IMR-90 (cell line): Measurements from ENCODE around the gene FRMD1. TPM values are rescaled to one million over a fixed set of nuclear protein-coding genes. Genes with fewer than 3 reads are reported as not detected.

ENCODE experiments used
- ATAC-seq: fragments of 200-7000 bp; cut with Tn5 transposase; 2 replicates; pipeline ENCODE4 v1.9.1; 2020; ENCODE audit warnings: low read depth, mild to moderate bottlenecking, moderate library complexity
- BruUV-seq: library from RNA; stranded (reverse); fragments of 400-500 nt; replicated peaks from 2 replicates; lab custom pipeline; 2021; lab: Mats Ljungman, UMichigan
- CTCF ChIA-PET: fragments of 300-600 bp; formaldehyde crosslinking; extraction: SDS; loops from one replicate; lab custom pipeline; 2021; ENCODE audit warnings: antibody characterized with exemption; lab: Yijun Ruan, JAX
- POLR2A ChIA-PET: fragments of 300-600 bp; sonication (Branson Sonifier 250); formaldehyde crosslinking; loops from one replicate; lab custom pipeline; 2022; ENCODE audit warnings: antibody characterized with exemption; ENCODE audit not compliant: unreplicated experiment; lab: Charles Lee
- DNase-seq: peaks from one replicate; pipeline ENCODE4 v3.0.0; 2013
- H2AFZ ChIP-seq: replicated peaks from 2 replicates; pipeline ENCODE3; 2013; ENCODE audit warnings: low read length, mild to moderate bottlenecking; ENCODE audit not compliant: poor library complexity
- H2AK5ac ChIP-seq: 2 replicates; pipeline ENCODE4 v1.6.1; 2013; ENCODE audit warnings: low read depth, low read length, inconsistent platforms
- H2AK9ac ChIP-seq: replicated peaks from 2 replicates; pipeline ENCODE3; 2013; ENCODE audit warnings: mild to moderate bottlenecking, low read depth, low read length, moderate library complexity; ENCODE audit not compliant: poor library complexity
- H2BK120ac ChIP-seq: 2 replicates; pipeline ENCODE4 v1.6.1; 2013; ENCODE audit warnings: low read depth, low read length, inconsistent platforms
- H2BK15ac ChIP-seq: 3 replicates; pipeline ENCODE4 v1.6.1; 2013; ENCODE audit warnings: low read depth, low read length, inconsistent platforms
- H2BK20ac ChIP-seq: 2 replicates; pipeline ENCODE4 v1.6.1; 2013; ENCODE audit warnings: low read depth, mild to moderate bottlenecking, inconsistent platforms, low read length, moderate library complexity
- H2BK5ac ChIP-seq: 2 replicates; pipeline ENCODE4 v1.6.1; 2013; ENCODE audit warnings: mild to moderate bottlenecking, low read depth, low read length, inconsistent platforms; ENCODE audit not compliant: poor library complexity, severe bottlenecking
- H3K14ac ChIP-seq: replicated peaks from 2 replicates; pipeline ENCODE4 v1.6.1; 2013; ENCODE audit warnings: low read depth, low read length, inconsistent platforms
- H3K18ac ChIP-seq: 2 replicates; pipeline ENCODE4 v1.6.1; 2013; ENCODE audit warnings: low read depth, low read length, control low read depth
- H3K23ac ChIP-seq: 2 replicates; pipeline ENCODE4 v1.6.1; 2013; ENCODE audit warnings: low read depth, low read length, inconsistent platforms
- H3K27ac ChIP-seq: 2 replicates; pipeline ENCODE4 v1.5.1; 2013; ENCODE audit warnings: mild to moderate bottlenecking, control low read depth, low read length; ENCODE audit not compliant: insufficient read depth
- H3K27me3 ChIP-seq: 2 replicates; pipeline ENCODE4 v1.6.1; 2013; ENCODE audit warnings: low read length; ENCODE audit not compliant: control insufficient read depth, insufficient read depth
- H3K36me3 ChIP-seq: 2 replicates; pipeline ENCODE4 v1.6.1; 2013; ENCODE audit warnings: low read length, mixed read lengths; ENCODE audit not compliant: control insufficient read depth, insufficient read depth
- H3K4ac ChIP-seq: 2 replicates; pipeline ENCODE4 v1.6.1; 2013; ENCODE audit warnings: low read depth, low read length, inconsistent platforms
- H3K4me1 ChIP-seq: 2 replicates; pipeline ENCODE4 v1.6.1; 2013; ENCODE audit warnings: low read length, mixed read lengths; ENCODE audit not compliant: control insufficient read depth, insufficient read depth
- H3K4me2 ChIP-seq: 2 replicates; pipeline ENCODE4 v1.6.1; 2013; ENCODE audit warnings: low read depth, mild to moderate bottlenecking, control low read depth, low read length, moderate library complexity
- H3K4me3 ChIP-seq: 2 replicates; pipeline ENCODE4 v1.5.1; 2013; ENCODE audit warnings: low read depth, mild to moderate bottlenecking, control low read depth, low read length, moderate library complexity; ENCODE audit not compliant: insufficient read depth
- H3K56ac ChIP-seq: 2 replicates; pipeline ENCODE4 v1.6.1; 2013; ENCODE audit warnings: low read length, inconsistent platforms; ENCODE audit not compliant: insufficient read depth; ENCODE audit errors: extremely low read depth
- H3K79me1 ChIP-seq, 2 experiments: 2 replicates each; pipeline ENCODE4 v1.6.1; 2013; ENCODE audit warnings: low read length in 2 of 2, inconsistent platforms in 1 of 2, low read depth in 1 of 2
- H3K9ac ChIP-seq: 2 replicates; pipeline ENCODE4 v1.6.1; 2013; ENCODE audit warnings: low read depth, low read length, control low read depth
- H3K9me1 ChIP-seq: 2 replicates; pipeline ENCODE4 v1.6.1; 2013; ENCODE audit warnings: low read length, inconsistent platforms; ENCODE audit not compliant: insufficient read depth
- H3K9me3 ChIP-seq: 2 replicates; pipeline ENCODE4 v1.6.1; 2013; ENCODE audit warnings: low read length; ENCODE audit not compliant: control insufficient read depth, insufficient read depth
- H4K20me1 ChIP-seq: 2 replicates; pipeline ENCODE4 v1.6.1; 2013; ENCODE audit warnings: low read length, inconsistent platforms; ENCODE audit not compliant: insufficient read depth
- H4K5ac ChIP-seq: 2 replicates; pipeline ENCODE4 v1.6.1; 2013; ENCODE audit warnings: mild to moderate bottlenecking, low read depth, low read length, control low read depth
- H4K8ac ChIP-seq, 2 experiments: 2 replicates each; pipeline ENCODE4 v1.6.1; 2013; ENCODE audit warnings: low read depth in 2 of 2, low read length in 2 of 2, control low read depth in 1 of 2, inconsistent platforms in 1 of 2
- H4K91ac ChIP-seq: 2 replicates; pipeline ENCODE4 v1.6.1; 2013; ENCODE audit warnings: low read depth, low read length, inconsistent platforms; ENCODE audit not compliant: insufficient read depth
- BHLHE40 ChIP-seq: fragments of 150-350 bp; IDR thresholded peaks from 2 replicates; pipeline ENCODE4 v1.6.1; 2016; ENCODE audit warnings: mild to moderate bottlenecking, low read depth, low read length
- CEBPB ChIP-seq: IDR thresholded peaks from 2 replicates; pipeline ENCODE4 v1.6.1; 2012; ENCODE audit warnings: low read depth, low read length, improper control_type of control experiment
- CHD1 ChIP-seq: IDR thresholded peaks from 2 replicates; pipeline ENCODE4 v1.6.1; 2012; ENCODE audit warnings: low read depth, low read length, improper control_type of control experiment
- FOS ChIP-seq: fragments of 150-350 bp; IDR thresholded peaks from 2 replicates; pipeline ENCODE4 v1.6.1; 2016; ENCODE audit warnings: low read depth, low read length
- MAFK ChIP-seq: IDR thresholded peaks from 2 replicates; pipeline ENCODE4 v1.6.1; 2012; ENCODE audit warnings: low read depth, low read length, improper control_type of control experiment
- MXI1 ChIP-seq: IDR thresholded peaks from 2 replicates; pipeline ENCODE4 v1.6.1; 2012; ENCODE audit warnings: low read depth, mild to moderate bottlenecking, low read length, moderate library complexity, borderline replicate concordance
- NFE2L2 ChIP-seq: fragments of 150-350 bp; IDR thresholded peaks from 2 replicates; pipeline ENCODE4 v1.6.1; 2016; ENCODE audit warnings: low read depth, mild to moderate bottlenecking, low read length
- RAD21 ChIP-seq: IDR thresholded peaks from 2 replicates; pipeline ENCODE4 v1.6.1; 2012; ENCODE audit warnings: low read length, improper control_type of control experiment
- RCOR1 ChIP-seq: IDR thresholded peaks from 2 replicates; pipeline ENCODE4 v1.6.1; 2012; ENCODE audit warnings: mild to moderate bottlenecking, low read length, improper control_type of control experiment; ENCODE audit not compliant: insufficient replicate concordance
- RFX5 ChIP-seq: IDR thresholded peaks from 2 replicates; pipeline ENCODE4 v1.8.0; 2012; ENCODE audit warnings: low read depth, mild to moderate bottlenecking, low read length, moderate library complexity
- SMC3 ChIP-seq: fragments of 150-350 bp; IDR thresholded peaks from 2 replicates; pipeline ENCODE4 v1.6.1; 2016; ENCODE audit warnings: low read depth, mild to moderate bottlenecking, antibody characterized with exemption, low read length, moderate library complexity
- WGBS, 2 experiments: methylation state at CpG; one replicate each; pipeline versions ENCODE4 v1.1.5 to v1.1.7; 2013; ENCODE audit warnings: missing lambda C conversion rate in 2 of 2; ENCODE audit not compliant: insufficient read length in 1 of 2; ENCODE audit errors: extremely low coverage in 2 of 2; 5-methylcytosine and 5-hydroxymethylcytosine counted together
- dilution Hi-C: fragments of 300-500 bp; cut with HindIII; formaldehyde crosslinking; loops from one replicate; pipeline ENCODE4 v1.14.3; 2018; ENCODE audit warnings: low sequenced_read_pairs; ENCODE audit not compliant: unreplicated experiment
- in situ Hi-C: fragments of 300-500 bp; cut with MboI; formaldehyde crosslinking; loops from 3 replicates; pipeline ENCODE4 v1.14.3; 2019; ENCODE audit warnings: low sequenced_read_pairs, inconsistent platforms, mixed read lengths
- intact Hi-C: fragments of 100-400 bp; cut with micrococcal nuclease; formaldehyde crosslinking; loops from 2 replicates; pipeline ENCODE4 v1.10.0; 2022
- polyA plus RNA-seq, 3 experiments: library from polyadenylated mRNA; depleted of rRNA; stranded (reverse); fragments of >200 nt; gene quantifications; 2 replicates each; pipeline ENCODE4 v1.2.3, GENCODE V29; 2012; ENCODE audit warnings: low replicate concordance in 1 of 3
- total RNA-seq: library from RNA; depleted of rRNA; stranded (reverse); fragments of >200 nt; gene quantifications from 2 replicates; pipeline ENCODE4 v1.2.3, GENCODE V29; 2012
- TF ChIP-seq, protein P1 (sequence below): fragments of 150-350 bp; IDR thresholded peaks from 2 replicates; pipeline ENCODE4 v1.6.1; 2016; ENCODE audit warnings: low read depth, mild to moderate bottlenecking, low read length, moderate library complexity, borderline replicate concordance
- TF ChIP-seq, protein P2 (sequence below): conservative IDR thresholded peaks from 2 replicates; pipeline ENCODE4 v1.5.1; 2012; ENCODE audit warnings: mild to moderate bottlenecking, low read depth, low read length, improper control_type of control experiment
- TF ChIP-seq, protein P3 (sequence below): fragments of 150-350 bp; IDR thresholded peaks from 2 replicates; pipeline ENCODE4 v1.6.1; 2017; ENCODE audit warnings: mild to moderate bottlenecking, antibody characterized with exemption, low read length, low read depth

Gene FRMD1
- total and polyA plus RNA-seq, 2 of the 4 experiments (the other 2 are of a cell fraction) = not detected

DNA sequence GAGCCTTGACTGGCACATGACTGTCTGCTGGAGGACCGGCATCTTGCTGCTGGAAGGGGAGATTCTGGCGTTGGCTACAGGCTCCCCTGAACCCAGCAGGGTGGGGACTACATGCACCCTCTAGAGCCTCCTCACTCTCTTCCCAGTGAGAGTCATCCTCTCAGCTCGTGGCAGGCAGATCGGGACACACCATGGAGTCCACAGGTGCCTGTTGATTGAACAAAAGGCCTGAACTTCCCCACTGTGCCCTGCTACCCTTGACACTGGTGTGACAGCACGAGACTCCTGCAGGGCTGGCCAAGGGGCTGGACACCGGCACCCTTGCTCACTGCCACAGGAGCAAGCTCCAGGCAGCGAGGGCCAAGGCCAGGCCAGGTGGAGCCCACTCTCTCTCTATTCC is 8.2 kb downstream of the FRMD1 start:
- Histone ChIP-seq H2BK120ac (no peak overlapping the region), H3K23ac (no peak overlapping the region), H3K4ac (no peak overlapping the region), H3K79me1 (no peaks in the 10 kb centered on the region), H4K5ac (no peak overlapping the region), H2BK5ac (no peak overlapping the region), H3K18ac (no peak overlapping the region), H3K56ac (no peak overlapping the region), H2BK20ac (no peak overlapping the region), H3K9me1 (no peaks in the 10 kb centered on the region), H2BK15ac (no peak overlapping the region), H4K8ac (no peak overlapping the region), H3K27ac (no peak overlapping the region), H2AK9ac (no peak overlapping the region), H3K9me3 (no peaks in the 10 kb centered on the region), H3K9ac (no peak overlapping the region), H3K36me3 (no peaks in the 10 kb centered on the region), H3K27me3 (peaks cover 29% of the 10 kb centered on the region), H2AK5ac (no peak overlapping the region), H3K4me3 (no peak overlapping the region), H4K20me1 (no peaks in the 10 kb centered on the region), H2AFZ (no peak overlapping the region), H3K4me2 (no peak overlapping the region), H4K91ac (no peak overlapping the region), H3K4me1 (peaks cover 1% of the 10 kb centered on the region; the same call in 1 of the 2 replicates), H3K14ac (no peak overlapping the region)
- ATAC-seq = no peak
- ChIA-PET POLR2A (no interaction called here), CTCF (no interaction called here)
- in situ Hi-C loops (no loop called here), intact Hi-C loops (no loop called here), dilution Hi-C loops (no loop called here)
- DNase-seq = no peak
- TF ChIP-seq BHLHE40 = no peak
- TF ChIP-seq CEBPB = no peak
- TF ChIP-seq, protein P1, sequence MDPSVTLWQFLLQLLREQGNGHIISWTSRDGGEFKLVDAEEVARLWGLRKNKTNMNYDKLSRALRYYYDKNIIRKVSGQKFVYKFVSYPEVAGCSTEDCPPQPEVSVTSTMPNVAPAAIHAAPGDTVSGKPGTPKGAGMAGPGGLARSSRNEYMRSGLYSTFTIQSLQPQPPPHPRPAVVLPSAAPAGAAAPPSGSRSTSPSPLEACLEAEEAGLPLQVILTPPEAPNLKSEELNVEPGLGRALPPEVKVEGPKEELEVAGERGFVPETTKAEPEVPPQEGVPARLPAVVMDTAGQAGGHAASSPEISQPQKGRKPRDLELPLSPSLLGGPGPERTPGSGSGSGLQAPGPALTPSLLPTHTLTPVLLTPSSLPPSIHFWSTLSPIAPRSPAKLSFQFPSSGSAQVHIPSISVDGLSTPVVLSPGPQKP = no peak
- TF ChIP-seq, protein P2, sequence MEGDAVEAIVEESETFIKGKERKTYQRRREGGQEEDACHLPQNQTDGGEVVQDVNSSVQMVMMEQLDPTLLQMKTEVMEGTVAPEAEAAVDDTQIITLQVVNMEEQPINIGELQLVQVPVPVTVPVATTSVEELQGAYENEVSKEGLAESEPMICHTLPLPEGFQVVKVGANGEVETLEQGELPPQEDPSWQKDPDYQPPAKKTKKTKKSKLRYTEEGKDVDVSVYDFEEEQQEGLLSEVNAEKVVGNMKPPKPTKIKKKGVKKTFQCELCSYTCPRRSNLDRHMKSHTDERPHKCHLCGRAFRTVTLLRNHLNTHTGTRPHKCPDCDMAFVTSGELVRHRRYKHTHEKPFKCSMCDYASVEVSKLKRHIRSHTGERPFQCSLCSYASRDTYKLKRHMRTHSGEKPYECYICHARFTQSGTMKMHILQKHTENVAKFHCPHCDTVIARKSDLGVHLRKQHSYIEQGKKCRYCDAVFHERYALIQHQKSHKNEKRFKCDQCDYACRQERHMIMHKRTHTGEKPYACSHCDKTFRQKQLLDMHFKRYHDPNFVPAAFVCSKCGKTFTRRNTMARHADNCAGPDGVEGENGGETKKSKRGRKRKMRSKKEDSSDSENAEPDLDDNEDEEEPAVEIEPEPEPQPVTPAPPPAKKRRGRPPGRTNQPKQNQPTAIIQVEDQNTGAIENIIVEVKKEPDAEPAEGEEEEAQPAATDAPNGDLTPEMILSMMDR = no peak
- TF ChIP-seq MXI1 = no peak
- TF ChIP-seq NFE2L2 = no peak
- no peak for TF ChIP-seq RAD21
- TF ChIP-seq CHD1 = no peak
- no peak for TF ChIP-seq RFX5
- no peak for TF ChIP-seq RCOR1
- no peak for TF ChIP-seq SMC3
- TF ChIP-seq FOS = no peak
- TF ChIP-seq, protein P3, sequence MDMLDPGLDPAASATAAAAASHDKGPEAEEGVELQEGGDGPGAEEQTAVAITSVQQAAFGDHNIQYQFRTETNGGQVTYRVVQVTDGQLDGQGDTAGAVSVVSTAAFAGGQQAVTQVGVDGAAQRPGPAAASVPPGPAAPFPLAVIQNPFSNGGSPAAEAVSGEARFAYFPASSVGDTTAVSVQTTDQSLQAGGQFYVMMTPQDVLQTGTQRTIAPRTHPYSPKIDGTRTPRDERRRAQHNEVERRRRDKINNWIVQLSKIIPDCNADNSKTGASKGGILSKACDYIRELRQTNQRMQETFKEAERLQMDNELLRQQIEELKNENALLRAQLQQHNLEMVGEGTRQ = no peak
- TF ChIP-seq MAFK = no peak
- 84% methylated on average over 4 of the region's 7 CpGs; no CpG with 5 or more reads in 1 of the 2 experiments for WGBS, 2 experiments
- BruUV-seq = no TSS peak
